ENCODE data around the gene RABL6. TPM values are rescaled to one million over a fixed set of nuclear protein-coding genes. Genes with fewer than 3 reads are reported as not detected.
"Not testable (repeated sequence)": the region's sequence is repeated elsewhere in the genome, so short reads cannot be mapped to it uniquely, and the experiment has no call there.

The RABL6 gene
- total RNA-seq, 1 donor from 2014 or later: 69.4 TPM

DNA sequence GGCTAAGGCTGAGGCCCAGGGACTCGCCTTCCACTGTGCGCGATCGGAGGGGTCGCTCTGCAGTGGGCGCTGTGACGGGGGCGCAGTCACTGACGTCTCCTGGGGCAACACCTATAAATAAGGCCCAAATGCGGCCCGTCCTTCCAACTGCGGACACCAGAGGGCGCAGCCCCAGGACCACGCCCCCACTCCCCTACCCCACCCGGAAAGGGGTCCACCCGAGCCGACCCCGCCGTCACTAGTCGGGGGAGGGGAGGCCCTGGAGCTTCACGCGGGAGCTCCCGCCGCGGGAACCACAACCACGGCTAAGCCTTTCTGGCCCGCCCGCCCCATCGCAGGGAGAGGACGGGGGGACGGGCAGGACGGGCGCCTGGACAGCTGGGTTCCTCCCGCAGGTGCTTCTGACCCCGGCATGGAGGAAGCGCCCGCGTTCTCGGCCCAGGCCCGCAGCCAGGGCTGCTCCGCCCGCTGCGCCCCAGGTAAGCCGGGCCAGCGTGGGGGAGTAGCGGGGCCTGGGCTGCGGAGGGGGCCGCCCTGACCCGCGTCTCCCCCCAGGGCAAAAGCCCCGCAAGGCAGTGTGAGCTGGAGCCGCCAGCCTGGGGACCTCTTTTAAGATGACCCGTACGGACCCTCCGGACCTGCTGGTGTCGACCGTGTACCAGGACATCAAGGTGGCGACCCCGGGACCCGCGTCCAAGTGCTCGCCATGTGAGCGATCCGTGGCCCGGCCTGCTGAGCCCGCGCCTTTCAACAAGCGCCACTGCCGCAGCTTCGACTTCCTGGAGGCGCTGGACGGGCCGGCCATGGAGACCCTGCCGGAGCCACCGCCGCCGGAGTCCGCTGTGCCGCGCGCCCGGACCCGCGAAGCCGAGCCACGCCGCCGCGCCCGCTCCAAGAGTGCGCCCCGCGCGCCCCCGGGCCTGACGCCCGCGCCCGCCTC, 36.3 kb downstream of the RABL6 start:
- H3K4me3 ChIP-seq (ENCODE audit: insufficient read depth, low read depth, low read length); H3K27me3 Mint-ChIP-seq (ENCODE audit: low read depth, unreplicated experiment); H3K36me3 ChIP-seq (ENCODE audit: insufficient read depth, low read length); FAIRE-seq; DNase-seq (ENCODE audit: low read depth); H3K79me2 ChIP-seq (ENCODE audit: insufficient read depth, low read length); H3K27me3 ChIP-seq (ENCODE audit: insufficient read depth, low read length); H3K27ac ChIP-seq (ENCODE audit: low read depth, low read length); H3K9me3 Mint-ChIP-seq (ENCODE audit: unreplicated experiment); H3K9ac ChIP-seq (ENCODE audit: low read length); H3K27ac Mint-ChIP-seq (ENCODE audit: unreplicated experiment); H3K4me2 ChIP-seq (ENCODE audit: low read length); H3K36me3 Mint-ChIP-seq (ENCODE audit: low read depth, unreplicated experiment); H2AFZ ChIP-seq (ENCODE audit: low read depth, low read length); H3K9me3 ChIP-seq (ENCODE audit: insufficient read depth, low read depth, low read length): not testable (repeated sequence)
- H4K20me1 ChIP-seq (ENCODE audit: insufficient read depth, low read length): peaks cover 15% of the 10 kb centered on the region
- TF ChIP-seq EZH2 (IDR thresholded peaks at IDR 0.05; ENCODE audit: insufficient read depth, low read length): peak; percentile 62
- Mint-ChIP-seq H3K4me3 (ENCODE audit: unreplicated experiment) (peak overlapping the region; percentile 20), H3K4me1 (ENCODE audit: low read depth, unreplicated experiment) (peaks cover 12% of the 10 kb centered on the region)
- H3K4me1 ChIP-seq (ENCODE audit: insufficient read depth, low read length): peaks cover 13% of the 10 kb centered on the region

DNA sequence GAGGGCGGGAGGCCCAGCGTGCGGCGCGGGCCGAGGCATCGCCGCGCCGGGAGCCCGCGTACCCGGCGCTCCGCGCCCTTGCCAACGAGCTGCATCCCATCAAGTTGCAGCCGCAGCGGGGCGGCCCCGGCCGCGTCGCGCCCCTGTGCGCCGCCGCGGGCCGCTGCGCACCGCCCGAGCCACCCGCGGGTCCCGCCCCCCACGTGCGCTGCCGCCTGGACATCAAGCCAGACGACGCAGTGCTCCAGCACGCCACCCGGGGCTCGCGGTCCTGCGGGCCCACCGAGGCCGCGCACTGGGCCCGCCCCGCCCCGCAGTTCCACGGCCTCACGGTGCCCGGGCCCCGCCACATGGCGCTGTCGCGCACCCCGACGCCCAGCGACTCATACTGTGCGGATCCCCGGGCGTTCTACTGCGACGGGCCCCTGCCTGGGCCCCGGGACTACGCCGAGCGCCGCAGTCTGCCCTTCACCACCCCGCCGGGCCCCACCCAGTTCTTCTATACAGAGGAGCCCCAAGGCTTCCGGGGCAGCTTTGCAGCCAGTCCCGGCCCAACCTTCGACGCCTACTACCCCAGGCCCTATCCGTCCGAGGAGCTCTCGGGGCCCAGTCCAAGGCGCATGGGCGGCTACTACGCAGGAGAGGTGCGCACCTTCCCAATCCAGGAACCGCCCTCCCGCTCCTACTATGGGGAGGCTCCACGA, 37.2 kb downstream of the RABL6 start:
- no peak for TF ChIP-seq EZH2 (IDR thresholded peaks at IDR 0.05; ENCODE audit: insufficient read depth, low read length)
- TF ChIP-seq, protein P1, sequence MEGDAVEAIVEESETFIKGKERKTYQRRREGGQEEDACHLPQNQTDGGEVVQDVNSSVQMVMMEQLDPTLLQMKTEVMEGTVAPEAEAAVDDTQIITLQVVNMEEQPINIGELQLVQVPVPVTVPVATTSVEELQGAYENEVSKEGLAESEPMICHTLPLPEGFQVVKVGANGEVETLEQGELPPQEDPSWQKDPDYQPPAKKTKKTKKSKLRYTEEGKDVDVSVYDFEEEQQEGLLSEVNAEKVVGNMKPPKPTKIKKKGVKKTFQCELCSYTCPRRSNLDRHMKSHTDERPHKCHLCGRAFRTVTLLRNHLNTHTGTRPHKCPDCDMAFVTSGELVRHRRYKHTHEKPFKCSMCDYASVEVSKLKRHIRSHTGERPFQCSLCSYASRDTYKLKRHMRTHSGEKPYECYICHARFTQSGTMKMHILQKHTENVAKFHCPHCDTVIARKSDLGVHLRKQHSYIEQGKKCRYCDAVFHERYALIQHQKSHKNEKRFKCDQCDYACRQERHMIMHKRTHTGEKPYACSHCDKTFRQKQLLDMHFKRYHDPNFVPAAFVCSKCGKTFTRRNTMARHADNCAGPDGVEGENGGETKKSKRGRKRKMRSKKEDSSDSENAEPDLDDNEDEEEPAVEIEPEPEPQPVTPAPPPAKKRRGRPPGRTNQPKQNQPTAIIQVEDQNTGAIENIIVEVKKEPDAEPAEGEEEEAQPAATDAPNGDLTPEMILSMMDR (IDR thresholded peaks at IDR 0.05; ENCODE audit: insufficient read depth, low read depth, low read length): no peak
- Histone ChIP-seq H3K27me3 (ENCODE audit: insufficient read depth, low read length) (peaks cover 7% of the 10 kb centered on the region), H4K20me1 (ENCODE audit: insufficient read depth, low read length) (peaks cover 18% of the 10 kb centered on the region), H3K36me3 (ENCODE audit: insufficient read depth, low read length) (no peaks in the 10 kb centered on the region), H3K4me2 (ENCODE audit: low read length) (no peak overlapping the region), H3K4me3 (ENCODE audit: insufficient read depth, low read depth, low read length) (no peak overlapping the region), H3K79me2 (ENCODE audit: insufficient read depth, low read length) (peaks cover 3% of the 10 kb centered on the region), H3K4me1 (ENCODE audit: insufficient read depth, low read length) (peaks cover 16% of the 10 kb centered on the region), H3K9me3 (ENCODE audit: insufficient read depth, low read depth, low read length) (peaks cover 6% of the 10 kb centered on the region), H3K9ac (ENCODE audit: low read length) (no peak overlapping the region), H3K27ac (ENCODE audit: low read depth, low read length) (no peak overlapping the region), H2AFZ (ENCODE audit: low read depth, low read length) (no peak overlapping the region)
- peaks cover 9% of the 10 kb centered on the region for H3K4me1 Mint-ChIP-seq (ENCODE audit: low read depth, unreplicated experiment)
- no peaks in the 10 kb centered on the region for H3K36me3 Mint-ChIP-seq (ENCODE audit: low read depth, unreplicated experiment)
- DNase-seq (ENCODE audit: low read depth): no peak
- H3K4me3 Mint-ChIP-seq (ENCODE audit: unreplicated experiment): no peak overlapping the region
- H3K9me3 Mint-ChIP-seq (ENCODE audit: unreplicated experiment): peaks cover 3% of the 10 kb centered on the region
- H3K27ac Mint-ChIP-seq (ENCODE audit: unreplicated experiment): no peak overlapping the region
- no peaks in the 10 kb centered on the region for H3K27me3 Mint-ChIP-seq (ENCODE audit: low read depth, unreplicated experiment)
- no peak for FAIRE-seq

DNA sequence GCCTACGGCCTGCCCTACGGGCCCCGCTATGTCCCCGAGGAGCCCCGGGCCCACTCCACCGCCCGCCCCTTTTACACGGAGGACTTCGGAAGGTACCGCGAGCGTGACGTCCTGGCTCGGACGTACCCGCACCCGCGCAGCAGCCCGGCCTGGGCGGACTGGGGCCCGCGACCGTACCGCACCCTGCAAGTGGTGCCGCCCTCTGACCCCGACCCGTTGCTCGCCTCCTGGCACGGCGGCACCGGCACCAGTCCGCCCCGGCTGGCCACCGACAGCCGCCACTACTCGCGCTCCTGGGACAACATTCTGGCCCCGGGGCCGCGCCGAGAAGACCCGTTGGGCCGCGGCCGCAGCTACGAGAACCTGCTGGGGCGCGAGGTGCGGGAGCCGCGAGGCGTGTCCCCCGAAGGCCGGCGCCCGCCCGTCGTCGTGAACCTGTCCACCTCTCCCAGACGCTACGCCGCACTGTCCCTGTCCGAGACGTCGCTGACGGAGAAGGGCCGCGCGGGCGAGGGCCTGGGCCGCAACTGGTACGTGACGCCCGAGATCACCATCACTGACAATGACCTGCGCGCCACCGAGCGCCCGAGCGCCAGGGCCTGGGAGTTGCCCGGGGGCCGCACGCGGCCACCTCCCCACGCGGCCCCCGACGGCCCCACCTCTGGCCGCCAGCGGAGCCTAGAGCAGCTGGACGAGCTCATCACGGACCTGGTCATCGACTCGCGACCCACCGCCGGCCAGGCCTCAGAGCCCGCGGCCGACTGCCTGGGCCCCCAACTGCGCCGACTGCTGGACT, 37.9 kb downstream of the RABL6 start:
- TF ChIP-seq EZH2 (IDR thresholded peaks at IDR 0.05; ENCODE audit: insufficient read depth, low read length): peak; percentile 80
- TF ChIP-seq, protein P1 (IDR thresholded peaks at IDR 0.05; ENCODE audit: insufficient read depth, low read depth, low read length): no peak
- FAIRE-seq (no peak), DNase-seq (ENCODE audit: low read depth) (no peak)
- H3K4me1 Mint-ChIP-seq (ENCODE audit: low read depth, unreplicated experiment): peaks cover 5% of the 10 kb centered on the region
- peaks cover 7% of the 10 kb centered on the region for H3K27me3 ChIP-seq (ENCODE audit: insufficient read depth, low read length)
- no peak overlapping the region for H3K4me3 Mint-ChIP-seq (ENCODE audit: unreplicated experiment)
- H3K79me2 ChIP-seq (ENCODE audit: insufficient read depth, low read length): peaks cover 11% of the 10 kb centered on the region
- H3K9me3 Mint-ChIP-seq (ENCODE audit: unreplicated experiment): peaks cover 3% of the 10 kb centered on the region
- H2AFZ ChIP-seq (ENCODE audit: low read depth, low read length): no peak overlapping the region
- no peak overlapping the region for H3K4me3 ChIP-seq (ENCODE audit: insufficient read depth, low read depth, low read length)
- H3K36me3 ChIP-seq (ENCODE audit: insufficient read depth, low read length): no peaks in the 10 kb centered on the region
- H3K4me1 ChIP-seq (ENCODE audit: insufficient read depth, low read length): peaks cover 21% of the 10 kb centered on the region
- no peaks in the 10 kb centered on the region for H3K27me3 Mint-ChIP-seq (ENCODE audit: low read depth, unreplicated experiment)
- no peak overlapping the region for H3K4me2 ChIP-seq (ENCODE audit: low read length)
- H3K36me3 Mint-ChIP-seq (ENCODE audit: low read depth, unreplicated experiment): no peaks in the 10 kb centered on the region
- peaks cover 18% of the 10 kb centered on the region for H4K20me1 ChIP-seq (ENCODE audit: insufficient read depth, low read length)
- H3K27ac ChIP-seq (ENCODE audit: low read depth, low read length): no peak overlapping the region
- H3K9ac ChIP-seq (ENCODE audit: low read length): no peak overlapping the region
- peaks cover 6% of the 10 kb centered on the region for H3K9me3 ChIP-seq (ENCODE audit: insufficient read depth, low read depth, low read length)
- no peak overlapping the region for H3K27ac Mint-ChIP-seq (ENCODE audit: unreplicated experiment)
